Measurements from ENCODE around the gene CRADD. TPM values are rescaled to one million over a fixed set of nuclear protein-coding genes. Genes with fewer than 3 reads are reported as not detected.

CRADD gene
- total and polyA plus RNA-seq, 10 of the 15 experiments (the other 5 are each of a cell fraction or from before 2014, with no cell fraction given) = 7.6 to 15.5 (median 11.7) TPM

DNA sequence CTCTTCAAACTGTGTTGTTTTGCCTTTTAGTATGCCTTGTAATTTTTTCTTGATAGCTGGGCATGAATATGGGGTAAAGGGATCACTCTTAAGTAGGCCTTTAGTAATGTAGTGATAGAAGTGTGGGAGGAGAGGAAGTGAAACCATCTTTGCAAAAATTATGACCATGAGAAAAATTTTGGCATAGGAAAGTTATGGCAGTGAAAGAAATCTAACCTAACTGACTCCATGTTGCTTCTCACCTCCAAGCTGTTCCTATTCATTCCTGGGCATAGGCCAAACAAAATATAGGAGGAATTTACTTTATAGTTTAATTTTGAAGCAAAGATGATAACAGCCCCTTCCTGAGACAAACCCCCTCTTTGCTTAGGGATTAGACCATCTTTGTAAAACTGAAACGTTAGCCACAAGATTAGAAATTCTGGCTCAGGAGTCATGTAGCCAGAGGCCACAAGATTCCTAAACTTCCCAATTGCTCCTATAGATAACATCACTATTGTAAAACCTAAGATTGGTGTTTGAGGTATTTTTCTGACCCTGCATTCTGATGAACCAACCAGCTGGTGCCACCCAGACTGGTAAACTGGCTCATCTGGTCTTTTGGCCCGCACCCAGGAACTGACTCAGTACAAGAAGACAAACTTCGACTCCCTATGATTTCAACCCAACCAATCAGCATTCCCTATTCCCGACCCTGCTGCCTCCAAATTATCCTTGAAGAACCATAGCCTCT is 45.8 kb downstream of the CRADD start (continued):
- TF ChIP-seq, protein P1, sequence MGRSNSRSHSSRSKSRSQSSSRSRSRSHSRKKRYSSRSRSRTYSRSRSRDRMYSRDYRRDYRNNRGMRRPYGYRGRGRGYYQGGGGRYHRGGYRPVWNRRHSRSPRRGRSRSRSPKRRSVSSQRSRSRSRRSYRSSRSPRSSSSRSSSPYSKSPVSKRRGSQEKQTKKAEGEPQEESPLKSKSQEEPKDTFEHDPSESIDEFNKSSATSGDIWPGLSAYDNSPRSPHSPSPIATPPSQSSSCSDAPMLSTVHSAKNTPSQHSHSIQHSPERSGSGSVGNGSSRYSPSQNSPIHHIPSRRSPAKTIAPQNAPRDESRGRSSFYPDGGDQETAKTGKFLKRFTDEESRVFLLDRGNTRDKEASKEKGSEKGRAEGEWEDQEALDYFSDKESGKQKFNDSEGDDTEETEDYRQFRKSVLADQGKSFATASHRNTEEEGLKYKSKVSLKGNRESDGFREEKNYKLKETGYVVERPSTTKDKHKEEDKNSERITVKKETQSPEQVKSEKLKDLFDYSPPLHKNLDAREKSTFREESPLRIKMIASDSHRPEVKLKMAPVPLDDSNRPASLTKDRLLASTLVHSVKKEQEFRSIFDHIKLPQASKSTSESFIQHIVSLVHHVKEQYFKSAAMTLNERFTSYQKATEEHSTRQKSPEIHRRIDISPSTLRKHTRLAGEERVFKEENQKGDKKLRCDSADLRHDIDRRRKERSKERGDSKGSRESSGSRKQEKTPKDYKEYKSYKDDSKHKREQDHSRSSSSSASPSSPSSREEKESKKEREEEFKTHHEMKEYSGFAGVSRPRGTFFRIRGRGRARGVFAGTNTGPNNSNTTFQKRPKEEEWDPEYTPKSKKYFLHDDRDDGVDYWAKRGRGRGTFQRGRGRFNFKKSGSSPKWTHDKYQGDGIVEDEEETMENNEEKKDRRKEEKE (IDR thresholded peaks at IDR 0.05) = no peak
- TF ChIP-seq KAT2A (conservative IDR thresholded peaks at IDR 0.05; ENCODE audit: control insufficient read depth, low read depth, low read length) (no peak), CBX5 (IDR thresholded peaks at IDR 0.05; ENCODE audit: low read depth) (no peak), RUNX3 (IDR thresholded peaks at IDR 0.05; ENCODE audit: low read length) (0 out of 2 replicates have a peak, but pooled peaks have one; percentile 11), DPF2 (IDR thresholded peaks at IDR 0.05) (peak; percentile 52; the same call in 1 of the 2 replicates), STAT1 (conservative IDR thresholded peaks at IDR 0.05) (no peak), ZNF217 (IDR thresholded peaks at IDR 0.05) (no peak), HDAC6 (IDR thresholded peaks at IDR 0.05; ENCODE audit: unreplicated experiment) (no peak), TARDBP (IDR thresholded peaks at IDR 0.05; ENCODE audit: borderline replicate concordance) (no peak), NRF1 (conservative IDR thresholded peaks at IDR 0.05; ENCODE audit: low read depth, low read length) (no peak), POU2F2 (IDR thresholded peaks at IDR 0.05; ENCODE audit: borderline replicate concordance, low read depth, low read length) (no peak), HCFC1 (IDR thresholded peaks at IDR 0.05; ENCODE audit: low read length) (no peak)
- TF ChIP-seq, protein P2, sequence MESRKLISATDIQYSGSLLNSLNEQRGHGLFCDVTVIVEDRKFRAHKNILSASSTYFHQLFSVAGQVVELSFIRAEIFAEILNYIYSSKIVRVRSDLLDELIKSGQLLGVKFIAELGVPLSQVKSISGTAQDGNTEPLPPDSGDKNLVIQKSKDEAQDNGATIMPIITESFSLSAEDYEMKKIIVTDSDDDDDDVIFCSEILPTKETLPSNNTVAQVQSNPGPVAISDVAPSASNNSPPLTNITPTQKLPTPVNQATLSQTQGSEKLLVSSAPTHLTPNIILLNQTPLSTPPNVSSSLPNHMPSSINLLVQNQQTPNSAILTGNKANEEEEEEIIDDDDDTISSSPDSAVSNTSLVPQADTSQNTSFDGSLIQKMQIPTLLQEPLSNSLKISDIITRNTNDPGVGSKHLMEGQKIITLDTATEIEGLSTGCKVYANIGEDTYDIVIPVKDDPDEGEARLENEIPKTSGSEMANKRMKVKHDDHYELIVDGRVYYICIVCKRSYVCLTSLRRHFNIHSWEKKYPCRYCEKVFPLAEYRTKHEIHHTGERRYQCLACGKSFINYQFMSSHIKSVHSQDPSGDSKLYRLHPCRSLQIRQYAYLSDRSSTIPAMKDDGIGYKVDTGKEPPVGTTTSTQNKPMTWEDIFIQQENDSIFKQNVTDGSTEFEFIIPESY (IDR thresholded peaks at IDR 0.05) = no peak
- TF ChIP-seq, protein P3, sequence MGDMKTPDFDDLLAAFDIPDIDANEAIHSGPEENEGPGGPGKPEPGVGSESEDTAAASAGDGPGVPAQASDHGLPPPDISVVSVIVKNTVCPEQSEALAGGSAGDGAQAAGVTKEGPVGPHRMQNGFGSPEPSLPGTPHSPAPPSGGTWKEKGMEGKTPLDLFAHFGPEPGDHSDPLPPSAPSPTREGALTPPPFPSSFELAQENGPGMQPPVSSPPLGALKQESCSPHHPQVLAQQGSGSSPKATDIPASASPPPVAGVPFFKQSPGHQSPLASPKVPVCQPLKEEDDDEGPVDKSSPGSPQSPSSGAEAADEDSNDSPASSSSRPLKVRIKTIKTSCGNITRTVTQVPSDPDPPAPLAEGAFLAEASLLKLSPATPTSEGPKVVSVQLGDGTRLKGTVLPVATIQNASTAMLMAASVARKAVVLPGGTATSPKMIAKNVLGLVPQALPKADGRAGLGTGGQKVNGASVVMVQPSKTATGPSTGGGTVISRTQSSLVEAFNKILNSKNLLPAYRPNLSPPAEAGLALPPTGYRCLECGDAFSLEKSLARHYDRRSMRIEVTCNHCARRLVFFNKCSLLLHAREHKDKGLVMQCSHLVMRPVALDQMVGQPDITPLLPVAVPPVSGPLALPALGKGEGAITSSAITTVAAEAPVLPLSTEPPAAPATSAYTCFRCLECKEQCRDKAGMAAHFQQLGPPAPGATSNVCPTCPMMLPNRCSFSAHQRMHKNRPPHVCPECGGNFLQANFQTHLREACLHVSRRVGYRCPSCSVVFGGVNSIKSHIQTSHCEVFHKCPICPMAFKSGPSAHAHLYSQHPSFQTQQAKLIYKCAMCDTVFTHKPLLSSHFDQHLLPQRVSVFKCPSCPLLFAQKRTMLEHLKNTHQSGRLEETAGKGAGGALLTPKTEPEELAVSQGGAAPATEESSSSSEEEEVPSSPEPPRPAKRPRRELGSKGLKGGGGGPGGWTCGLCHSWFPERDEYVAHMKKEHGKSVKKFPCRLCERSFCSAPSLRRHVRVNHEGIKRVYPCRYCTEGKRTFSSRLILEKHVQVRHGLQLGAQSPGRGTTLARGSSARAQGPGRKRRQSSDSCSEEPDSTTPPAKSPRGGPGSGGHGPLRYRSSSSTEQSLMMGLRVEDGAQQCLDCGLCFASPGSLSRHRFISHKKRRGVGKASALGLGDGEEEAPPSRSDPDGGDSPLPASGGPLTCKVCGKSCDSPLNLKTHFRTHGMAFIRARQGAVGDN (IDR thresholded peaks at IDR 0.05) = peak; percentile 52

All from GM12878 (cell line).